Measurements from ENCODE around the gene COX4I2.
"Not testable (repeated sequence)": the region's sequence is repeated elsewhere in the genome, so short reads cannot be mapped to it uniquely, and the experiment has no call there.

The COX4I2 gene

DNA sequence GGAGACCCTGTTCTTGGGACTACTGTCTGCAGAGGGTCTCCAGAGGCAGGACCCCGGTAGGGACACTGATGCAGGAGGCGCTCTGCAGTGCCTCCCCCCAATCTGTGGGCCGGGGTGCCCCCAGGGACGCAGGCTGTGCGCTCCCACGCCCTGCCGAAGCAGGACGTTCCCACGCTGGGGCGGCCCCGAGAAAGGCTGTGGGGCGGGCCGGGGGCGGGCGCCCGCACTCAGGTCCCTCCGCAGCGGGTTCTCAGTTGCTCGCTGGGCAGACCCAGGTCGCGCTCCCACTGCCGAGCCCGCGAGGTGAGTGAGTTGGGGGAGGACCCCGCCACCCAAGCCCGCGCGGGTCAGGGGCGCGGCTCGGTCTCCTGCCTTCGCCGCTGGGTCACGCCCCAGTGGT is at the start of gene COX4I2:
Gene COX4I2, plus strand, starts transcription at position 253 of the 400 bp plus-strand sequence. CDS start 1,106 bp downstream, outside the sequence.
- FAIRE-seq: no peak
- no peak for DNase-seq (ENCODE audit: extremely low spot score, insufficient read length, low read depth)

DNA sequence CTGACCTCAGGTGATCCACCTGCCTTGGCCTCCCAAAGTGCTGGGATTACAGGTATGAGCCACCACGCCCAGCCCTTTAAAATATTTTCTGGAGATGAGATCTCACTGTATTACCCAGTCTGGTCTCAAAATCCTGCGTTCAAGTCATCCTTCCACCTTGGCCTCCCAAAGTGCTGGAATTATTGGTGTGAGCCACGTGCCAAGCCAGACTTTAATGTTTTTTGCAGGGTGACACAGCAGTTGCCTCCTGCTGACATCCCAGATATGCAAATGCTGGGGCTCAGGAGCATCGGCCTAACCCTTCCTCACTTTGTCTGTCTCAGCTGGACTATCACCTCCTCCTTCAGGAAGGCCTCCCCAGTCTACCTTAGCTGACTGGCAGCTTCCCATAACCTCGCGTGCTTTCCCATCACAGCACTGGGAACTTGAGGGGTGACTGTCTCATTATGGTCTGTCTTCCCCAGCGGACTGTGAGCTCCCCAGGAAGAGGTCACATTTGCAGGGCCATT is 46.9 kb upstream of the COX4I2 start:
- FAIRE-seq (no peak), DNase-seq (ENCODE audit: extremely low spot score, insufficient read length, low read depth) (no peak)

- FAIRE-seq: no peak
Observed at GRCh38 chr20:31593221-31594001, 44.3 kb upstream of the COX4I2 start.

GRCh38 chr20:31594002-31594557 is 43.6 kb upstream of the COX4I2 start:
- no peak for FAIRE-seq

More at GRCh38 chr20:31593221-31594001, 44.3 kb upstream of the COX4I2 start:
- no peak for DNase-seq (ENCODE audit: extremely low spot score, insufficient read length, low read depth)

GRCh38 chr20:31594558-31595379 is 42.9 kb upstream of the COX4I2 start:
- FAIRE-seq: no peak

More at GRCh38 chr20:31594002-31594557, 43.6 kb upstream of the COX4I2 start:
- DNase-seq (ENCODE audit: extremely low spot score, insufficient read length, low read depth): no peak

GRCh38 chr20:31595380-31595653 is 42.4 kb upstream of the COX4I2 start:
- DNase-seq (ENCODE audit: extremely low spot score, insufficient read length, low read depth): no peak
- no peak for FAIRE-seq

More at GRCh38 chr20:31594558-31595379, 42.9 kb upstream of the COX4I2 start:
- no peak for DNase-seq (ENCODE audit: extremely low spot score, insufficient read length, low read depth)

DNA sequence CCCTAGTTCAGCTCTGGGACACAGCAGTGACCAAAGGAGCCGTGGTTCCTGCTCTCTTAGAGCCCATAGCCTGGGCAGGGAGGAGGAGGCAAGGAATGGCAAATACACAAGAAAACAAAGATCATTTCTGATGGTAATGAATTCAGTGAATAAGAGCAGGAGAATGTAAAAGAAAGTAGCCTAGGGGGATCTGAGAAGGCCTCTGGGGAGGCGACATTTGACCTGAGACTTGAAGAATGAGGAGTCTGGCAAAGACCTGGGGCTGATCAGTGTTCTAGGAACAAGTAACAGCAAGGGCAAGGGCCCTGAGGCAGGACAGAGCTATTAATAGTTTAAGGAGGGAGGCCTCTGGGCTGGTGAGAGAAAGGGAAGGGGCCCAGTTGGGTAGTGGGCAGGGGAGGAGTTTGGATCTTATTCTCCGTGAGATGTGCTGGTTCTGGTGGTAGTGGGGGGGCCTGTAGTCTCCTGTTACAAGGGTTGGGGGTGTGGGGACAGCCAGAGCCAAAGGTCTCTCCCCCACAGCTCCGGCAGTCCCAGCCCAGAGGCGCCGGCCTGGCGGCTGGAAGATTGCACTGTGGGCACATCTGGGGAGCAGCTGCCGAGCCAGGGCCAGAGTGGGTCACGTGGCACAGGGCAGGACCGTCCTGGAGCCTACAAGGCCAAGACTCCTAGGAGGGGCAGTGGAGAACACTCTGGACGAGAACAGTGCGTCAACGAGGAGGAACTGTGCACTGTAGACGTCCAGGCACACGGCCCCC is 41.9 kb upstream of the COX4I2 start:
- DNase-seq (ENCODE audit: extremely low spot score, insufficient read length, low read depth) (no peak), FAIRE-seq (no peak)

- DNase-seq (ENCODE audit: extremely low spot score, insufficient read length, low read depth); FAIRE-seq: not testable (repeated sequence)
Observed at GRCh38 chr20:31596412-31596715, 41.3 kb upstream of the COX4I2 start.

GRCh38 chr20:31596831-31597480 is 40.8 kb upstream of the COX4I2 start:
- DNase-seq (ENCODE audit: extremely low spot score, insufficient read length, low read depth): no peak
- FAIRE-seq: no peak

GRCh38 chr20:31597481-31597855 is 40.2 kb upstream of the COX4I2 start:
- FAIRE-seq (no peak), DNase-seq (ENCODE audit: extremely low spot score, insufficient read length, low read depth) (no peak)

GRCh38 chr20:31602431-31602778 is 35.3 kb upstream of the COX4I2 start:
- DNase-seq (ENCODE audit: extremely low spot score, insufficient read length, low read depth) (no peak), FAIRE-seq (no peak)

GRCh38 chr20:31602779-31603441 is 34.8 kb upstream of the COX4I2 start:
- DNase-seq (ENCODE audit: extremely low spot score, insufficient read length, low read depth) (peak; percentile 47), FAIRE-seq (no peak)

GRCh38 chr20:31603822-31604566 is 33.7 kb upstream of the COX4I2 start:
- no peak for FAIRE-seq

DNA sequence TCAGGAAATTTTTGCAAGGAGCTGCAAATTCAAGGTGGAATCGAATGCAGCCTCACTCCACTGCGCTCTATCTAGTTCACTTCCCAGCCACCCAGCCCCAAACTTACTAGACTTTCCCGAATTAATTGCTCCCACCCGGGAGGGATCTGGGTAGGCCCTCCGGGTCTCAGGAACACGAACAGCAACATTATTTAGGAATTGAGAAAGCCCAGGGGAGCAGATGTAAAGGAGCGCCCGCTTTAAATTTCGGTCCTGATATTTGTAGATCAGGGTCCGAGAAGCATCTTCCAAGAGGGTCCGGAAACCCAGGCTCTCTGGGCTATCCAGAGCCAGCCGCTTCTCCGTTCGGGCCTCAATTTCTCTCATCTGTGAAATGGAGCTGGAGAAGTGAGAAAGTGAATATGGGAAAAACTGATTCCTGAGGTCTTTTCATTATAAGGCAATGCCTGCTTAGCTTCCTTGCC is 33.1 kb upstream of the COX4I2 start:
- FAIRE-seq (no peak), DNase-seq (ENCODE audit: extremely low spot score, insufficient read length, low read depth) (no peak)

More at GRCh38 chr20:31603822-31604566, 33.7 kb upstream of the COX4I2 start:
- peak; percentile 60 for DNase-seq (ENCODE audit: extremely low spot score, insufficient read length, low read depth)

- peak; percentile 69 for FAIRE-seq
- DNase-seq (ENCODE audit: extremely low spot score, insufficient read length, low read depth): peak; percentile 82
Observed at GRCh38 chr20:31605031-31605901, 32.4 kb upstream of the COX4I2 start, which contains the start of gene ID1. Gene ID1 (plus strand): TSS chr20:31605289. CDS start chr20:31605388, 99 bp downstream.

GRCh38 chr20:31605902-31606803 is 31.6 kb upstream of the COX4I2 start:
- FAIRE-seq: no peak
- no peak for DNase-seq (ENCODE audit: extremely low spot score, insufficient read length, low read depth)

Measured in GM18507 (cell line).